SK-N-SH treated with all-trans-retinoic acid at 6 μM for 48 hours (cell line): ENCODE results near the gene CSNK2A2.
A peak's percentile ranks its signal among the peaks of the same experiment; 100 is the strongest.

Experiments
- ATAC-seq: fragments of 200-7000 bp; cut with Tn5 transposase; 3 replicates; pipeline ENCODE4 v1.9.1; 2020; ENCODE audit warnings: mild to moderate bottlenecking, moderate library complexity
- ARNTL ChIP-seq: fragments of 450-650 bp; formaldehyde crosslinking; IDR thresholded peaks from 2 replicates; pipeline ENCODE4 v1.5.0; 2020; ENCODE audit warnings: low read depth, mild to moderate bottlenecking, moderate library complexity, borderline replicate concordance
- BACH2 ChIP-seq: fragments of 250-450 bp; sonication (Bioruptor Pico); IDR thresholded peaks from 2 replicates; pipeline ENCODE4 v1.9.0; 2021; ENCODE audit warnings: mild to moderate bottlenecking, borderline replicate concordance
- CSDC2 ChIP-seq: fragments of 250-450 bp; sonication (Bioruptor Pico); IDR thresholded peaks from 2 replicates; pipeline ENCODE4 v1.5.0; 2020; ENCODE audit warnings: mild to moderate bottlenecking, moderate library complexity
- ESRRG ChIP-seq: fragments of 250-450 bp; sonication (Bioruptor Pico); IDR thresholded peaks from 2 replicates; pipeline ENCODE4 v1.6.1; 2021; ENCODE audit warnings: mild to moderate bottlenecking
- GLIS3 ChIP-seq: fragments of 250-450 bp; sonication (Bioruptor Pico); IDR thresholded peaks from 2 replicates; pipeline ENCODE4 v1.5.0; 2020; ENCODE audit warnings: mild to moderate bottlenecking, moderate library complexity
- OSR1 ChIP-seq: fragments of 250-450 bp; sonication (Bioruptor Pico); IDR thresholded peaks from 2 replicates; pipeline ENCODE4 v1.8.0; 2022; ENCODE audit warnings: moderate library complexity, mild to moderate bottlenecking, inconsistent platforms
- RARB ChIP-seq: fragments of 250-450 bp; sonication (Bioruptor Pico); IDR thresholded peaks from 2 replicates; pipeline ENCODE4 v1.8.0; 2021; ENCODE audit warnings: mild to moderate bottlenecking, moderate library complexity
- SNAI2 ChIP-seq: fragments of 250-450 bp; sonication (Bioruptor Pico); IDR thresholded peaks from 2 replicates; pipeline ENCODE4 v1.5.0; 2020; ENCODE audit warnings: mild to moderate bottlenecking, moderate library complexity
- TCF4 ChIP-seq: fragments of 250-450 bp; sonication (Bioruptor Pico); IDR thresholded peaks from 2 replicates; pipeline ENCODE4 v1.8.0; 2021; ENCODE audit warnings: mild to moderate bottlenecking, moderate library complexity, borderline replicate concordance
- TOX ChIP-seq: fragments of 250-450 bp; sonication (Bioruptor Pico); IDR thresholded peaks from 2 replicates; pipeline ENCODE4 v1.8.0; 2021; ENCODE audit warnings: mild to moderate bottlenecking, moderate library complexity, borderline replicate concordance
- ZC3H10 ChIP-seq: fragments of 250-450 bp; sonication (Bioruptor Pico); IDR thresholded peaks from 2 replicates; pipeline ENCODE4 v1.5.1; 2021; ENCODE audit warnings: mild to moderate bottlenecking, moderate library complexity
- ZFP3 ChIP-seq: fragments of 250-450 bp; sonication (Bioruptor Pico); IDR thresholded peaks from 2 replicates; pipeline ENCODE4 v1.5.0; 2020; ENCODE audit warnings: mild to moderate bottlenecking, moderate library complexity
- ZFP30 ChIP-seq: fragments of 450-650 bp; formaldehyde crosslinking; IDR thresholded peaks from 2 replicates; pipeline ENCODE4 v1.5.0; 2022; ENCODE audit warnings: mild to moderate bottlenecking, moderate library complexity
- ZNF565 ChIP-seq: fragments of 450-650 bp; formaldehyde crosslinking; conservative IDR thresholded peaks from 2 replicates; pipeline ENCODE4 v1.5.0; 2020; ENCODE audit warnings: low read depth, mild to moderate bottlenecking, moderate library complexity
- ZNF70 ChIP-seq: fragments of 450-650 bp; formaldehyde crosslinking; IDR thresholded peaks from 2 replicates; pipeline ENCODE4 v1.5.0; 2020; ENCODE audit warnings: mild to moderate bottlenecking, moderate library complexity
- TF ChIP-seq, protein P1 (sequence below): fragments of 250-450 bp; sonication (Bioruptor Pico); IDR thresholded peaks from 2 replicates; pipeline ENCODE4 v1.5.1; 2020; ENCODE audit warnings: low read depth, mild to moderate bottlenecking, moderate library complexity
- TF ChIP-seq, protein P2 (sequence below): fragments of 250-450 bp; sonication (Bioruptor Pico); IDR thresholded peaks from 2 replicates; pipeline ENCODE4 v1.5.1; 2021; ENCODE audit warnings: mild to moderate bottlenecking, moderate library complexity
- TF ChIP-seq, protein P3 (sequence below): fragments of 250-450 bp; sonication (Bioruptor Pico); IDR thresholded peaks from 2 replicates; pipeline ENCODE4 v1.5.0; 2020; ENCODE audit warnings: mild to moderate bottlenecking, moderate library complexity
- TF ChIP-seq, protein P4 (sequence below): fragments of 250-450 bp; sonication (Bioruptor Pico); IDR thresholded peaks from 2 replicates; pipeline ENCODE4 v1.8.0; 2021; ENCODE audit warnings: low read depth, mild to moderate bottlenecking, moderate library complexity, borderline replicate concordance
- TF ChIP-seq, protein P5 (sequence below): fragments of 250-450 bp; sonication (Bioruptor Pico); IDR thresholded peaks from 2 replicates; pipeline ENCODE4 v1.8.0; 2020; ENCODE audit warnings: mild to moderate bottlenecking, moderate library complexity, borderline replicate concordance

The CSNK2A2 gene

DNA sequence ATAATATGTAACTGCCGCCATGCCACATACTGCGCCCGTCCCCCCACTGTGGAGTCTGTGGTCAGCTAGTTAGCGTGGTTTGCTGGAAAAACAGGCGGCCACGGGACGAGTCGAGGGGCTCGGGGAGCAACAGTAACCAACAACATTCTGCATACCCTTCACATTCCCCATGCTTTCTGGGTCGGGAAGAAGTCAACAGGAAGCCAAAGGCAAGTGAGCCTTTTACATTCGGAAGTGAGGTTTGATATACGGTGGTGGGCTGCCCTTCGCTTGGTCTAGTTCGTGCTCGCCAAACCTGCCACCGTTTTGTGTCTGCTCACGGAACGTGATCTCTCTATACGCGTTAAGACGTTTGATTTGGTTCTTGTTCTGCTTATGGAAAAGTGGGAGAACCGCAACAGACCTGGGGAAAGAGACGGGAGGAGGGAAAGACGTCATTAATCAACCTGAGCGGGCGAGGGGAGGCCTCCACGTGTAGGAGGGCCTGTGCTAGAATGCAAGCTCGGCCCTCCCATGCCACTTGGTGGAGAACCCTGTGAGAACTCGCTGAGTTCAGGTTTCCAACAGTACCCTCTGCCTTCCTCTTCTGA lies 39.9 kb downstream of the CSNK2A2 start:
- no peak for ATAC-seq
- no peak for TF ChIP-seq GLIS3 (CRISPR knock-in tag)
- TF ChIP-seq CSDC2 (CRISPR knock-in tag) = no peak
- TF ChIP-seq, protein P1, sequence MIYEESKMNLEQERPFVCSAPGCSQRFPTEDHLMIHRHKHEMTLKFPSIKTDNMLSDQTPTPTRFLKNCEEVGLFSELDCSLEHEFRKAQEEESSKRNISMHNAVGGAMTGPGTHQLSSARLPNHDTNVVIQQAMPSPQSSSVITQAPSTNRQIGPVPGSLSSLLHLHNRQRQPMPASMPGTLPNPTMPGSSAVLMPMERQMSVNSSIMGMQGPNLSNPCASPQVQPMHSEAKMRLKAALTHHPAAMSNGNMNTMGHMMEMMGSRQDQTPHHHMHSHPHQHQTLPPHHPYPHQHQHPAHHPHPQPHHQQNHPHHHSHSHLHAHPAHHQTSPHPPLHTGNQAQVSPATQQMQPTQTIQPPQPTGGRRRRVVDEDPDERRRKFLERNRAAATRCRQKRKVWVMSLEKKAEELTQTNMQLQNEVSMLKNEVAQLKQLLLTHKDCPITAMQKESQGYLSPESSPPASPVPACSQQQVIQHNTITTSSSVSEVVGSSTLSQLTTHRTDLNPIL = no peak
- no peak for TF ChIP-seq ZFP3
- no peak for TF ChIP-seq BACH2 (CRISPR knock-in tag)
- no peak for TF ChIP-seq ZNF70 (CRISPR knock-in tag)

DNA sequence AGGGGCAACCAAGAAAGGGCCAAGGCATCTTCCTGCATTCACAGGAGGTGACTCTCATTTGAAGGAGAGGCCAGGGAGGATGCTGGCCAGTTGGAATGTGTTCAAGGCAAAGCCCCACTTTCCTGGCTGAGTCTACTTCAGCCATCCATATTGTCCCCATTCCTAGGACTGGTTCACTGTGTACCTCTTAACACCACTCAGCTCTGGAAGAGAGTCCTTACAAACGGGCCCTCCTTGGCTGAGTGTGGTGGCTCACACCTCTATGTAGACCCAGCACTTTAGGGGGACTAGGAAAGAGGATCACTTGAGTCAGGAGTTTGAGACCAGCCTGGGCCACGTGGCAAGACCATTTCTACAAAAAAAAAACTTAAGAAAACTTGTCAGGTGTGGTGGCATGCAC lies 40.7 kb downstream of the CSNK2A2 start:
- 0 out of 3 replicates have a peak, but pooled peaks have one; percentile 19 for ATAC-seq
- TF ChIP-seq, protein P2, sequence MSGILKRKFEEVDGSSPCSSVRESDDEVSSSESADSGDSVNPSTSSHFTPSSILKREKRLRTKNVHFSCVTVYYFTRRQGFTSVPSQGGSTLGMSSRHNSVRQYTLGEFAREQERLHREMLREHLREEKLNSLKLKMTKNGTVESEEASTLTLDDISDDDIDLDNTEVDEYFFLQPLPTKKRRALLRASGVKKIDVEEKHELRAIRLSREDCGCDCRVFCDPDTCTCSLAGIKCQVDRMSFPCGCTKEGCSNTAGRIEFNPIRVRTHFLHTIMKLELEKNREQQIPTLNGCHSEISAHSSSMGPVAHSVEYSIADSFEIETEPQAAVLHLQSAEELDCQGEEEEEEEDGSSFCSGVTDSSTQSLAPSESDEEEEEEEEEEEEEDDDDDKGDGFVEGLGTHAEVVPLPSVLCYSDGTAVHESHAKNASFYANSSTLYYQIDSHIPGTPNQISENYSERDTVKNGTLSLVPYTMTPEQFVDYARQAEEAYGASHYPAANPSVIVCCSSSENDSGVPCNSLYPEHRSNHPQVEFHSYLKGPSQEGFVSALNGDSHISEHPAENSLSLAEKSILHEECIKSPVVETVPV (CRISPR knock-in tag) = no peak
- TF ChIP-seq ZNF70 (CRISPR knock-in tag) = no peak

DNA sequence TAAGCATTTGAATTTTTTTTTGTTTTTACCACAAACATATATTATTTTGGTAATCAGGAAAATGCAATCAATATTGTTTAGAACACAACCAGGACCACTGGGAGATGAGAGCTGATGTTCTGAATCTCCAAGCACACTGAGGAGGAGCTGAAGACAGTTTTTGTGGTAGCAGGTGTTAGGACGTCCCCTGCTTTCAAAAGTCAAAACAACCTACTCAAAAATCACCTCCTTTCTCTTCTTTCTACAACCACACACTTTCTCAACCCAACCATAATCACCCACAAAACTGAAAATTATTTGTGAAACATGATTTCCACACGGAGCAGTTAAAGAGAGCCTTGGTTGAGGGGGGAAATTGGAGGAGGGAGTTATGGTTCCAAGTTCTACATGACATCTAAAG lies 42.1 kb downstream of the CSNK2A2 start:
- TF ChIP-seq BACH2 (CRISPR knock-in tag) = no peak
- TF ChIP-seq OSR1 = no peak
- no peak for TF ChIP-seq TCF4 (CRISPR knock-in tag)
- TF ChIP-seq RARB = no peak
- no peak for TF ChIP-seq ZNF565 (CRISPR knock-in tag)
- TF ChIP-seq, protein P2 (CRISPR knock-in tag) = no peak
- TF ChIP-seq CSDC2 (CRISPR knock-in tag) = no peak
- TF ChIP-seq GLIS3 (CRISPR knock-in tag) = no peak
- TF ChIP-seq, protein P3, sequence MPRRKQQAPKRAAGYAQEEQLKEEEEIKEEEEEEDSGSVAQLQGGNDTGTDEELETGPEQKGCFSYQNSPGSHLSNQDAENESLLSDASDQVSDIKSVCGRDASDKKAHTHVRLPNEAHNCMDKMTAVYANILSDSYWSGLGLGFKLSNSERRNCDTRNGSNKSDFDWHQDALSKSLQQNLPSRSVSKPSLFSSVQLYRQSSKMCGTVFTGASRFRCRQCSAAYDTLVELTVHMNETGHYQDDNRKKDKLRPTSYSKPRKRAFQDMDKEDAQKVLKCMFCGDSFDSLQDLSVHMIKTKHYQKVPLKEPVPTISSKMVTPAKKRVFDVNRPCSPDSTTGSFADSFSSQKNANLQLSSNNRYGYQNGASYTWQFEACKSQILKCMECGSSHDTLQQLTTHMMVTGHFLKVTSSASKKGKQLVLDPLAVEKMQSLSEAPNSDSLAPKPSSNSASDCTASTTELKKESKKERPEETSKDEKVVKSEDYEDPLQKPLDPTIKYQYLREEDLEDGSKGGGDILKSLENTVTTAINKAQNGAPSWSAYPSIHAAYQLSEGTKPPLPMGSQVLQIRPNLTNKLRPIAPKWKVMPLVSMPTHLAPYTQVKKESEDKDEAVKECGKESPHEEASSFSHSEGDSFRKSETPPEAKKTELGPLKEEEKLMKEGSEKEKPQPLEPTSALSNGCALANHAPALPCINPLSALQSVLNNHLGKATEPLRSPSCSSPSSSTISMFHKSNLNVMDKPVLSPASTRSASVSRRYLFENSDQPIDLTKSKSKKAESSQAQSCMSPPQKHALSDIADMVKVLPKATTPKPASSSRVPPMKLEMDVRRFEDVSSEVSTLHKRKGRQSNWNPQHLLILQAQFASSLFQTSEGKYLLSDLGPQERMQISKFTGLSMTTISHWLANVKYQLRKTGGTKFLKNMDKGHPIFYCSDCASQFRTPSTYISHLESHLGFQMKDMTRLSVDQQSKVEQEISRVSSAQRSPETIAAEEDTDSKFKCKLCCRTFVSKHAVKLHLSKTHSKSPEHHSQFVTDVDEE = no peak
- no peak for ATAC-seq

DNA sequence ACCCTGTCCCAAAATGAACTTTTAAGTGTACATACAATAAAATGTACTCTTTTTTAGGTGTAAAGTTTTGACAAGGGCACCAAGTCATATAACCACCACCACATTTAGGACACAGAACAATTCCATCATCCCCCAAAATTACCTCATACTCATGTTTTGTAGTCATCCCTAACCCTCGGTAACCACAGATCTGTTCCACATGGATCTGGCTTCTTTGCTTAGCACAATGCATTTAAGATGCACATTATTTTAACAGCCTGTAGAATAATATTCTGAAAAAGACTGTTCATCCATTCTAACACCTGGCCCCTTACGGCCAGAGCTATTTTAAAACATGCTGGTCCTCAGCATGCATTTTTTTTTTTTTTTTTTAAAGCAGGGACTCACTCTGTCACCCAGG lies 43.6 kb downstream of the CSNK2A2 start:
- ATAC-seq = no peak
- TF ChIP-seq, protein P4, sequence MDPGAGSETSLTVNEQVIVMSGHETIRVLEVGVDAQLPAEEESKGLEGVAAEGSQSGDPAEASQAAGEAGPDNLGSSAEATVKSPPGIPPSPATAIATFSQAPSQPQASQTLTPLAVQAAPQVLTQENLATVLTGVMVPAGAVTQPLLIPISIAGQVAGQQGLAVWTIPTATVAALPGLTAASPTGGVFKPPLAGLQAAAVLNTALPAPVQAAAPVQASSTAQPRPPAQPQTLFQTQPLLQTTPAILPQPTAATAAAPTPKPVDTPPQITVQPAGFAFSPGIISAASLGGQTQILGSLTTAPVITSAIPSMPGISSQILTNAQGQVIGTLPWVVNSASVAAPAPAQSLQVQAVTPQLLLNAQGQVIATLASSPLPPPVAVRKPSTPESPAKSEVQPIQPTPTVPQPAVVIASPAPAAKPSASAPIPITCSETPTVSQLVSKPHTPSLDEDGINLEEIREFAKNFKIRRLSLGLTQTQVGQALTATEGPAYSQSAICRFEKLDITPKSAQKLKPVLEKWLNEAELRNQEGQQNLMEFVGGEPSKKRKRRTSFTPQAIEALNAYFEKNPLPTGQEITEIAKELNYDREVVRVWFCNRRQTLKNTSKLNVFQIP (CRISPR knock-in tag) = no peak
- TF ChIP-seq OSR1 = no peak
- no peak for TF ChIP-seq ZC3H10 (CRISPR knock-in tag)
- no peak for TF ChIP-seq ZFP30 (CRISPR knock-in tag)
- TF ChIP-seq BACH2 (CRISPR knock-in tag) = no peak
- TF ChIP-seq SNAI2 = no peak
- TF ChIP-seq GLIS3 (CRISPR knock-in tag) = no peak
- TF ChIP-seq, protein P5, sequence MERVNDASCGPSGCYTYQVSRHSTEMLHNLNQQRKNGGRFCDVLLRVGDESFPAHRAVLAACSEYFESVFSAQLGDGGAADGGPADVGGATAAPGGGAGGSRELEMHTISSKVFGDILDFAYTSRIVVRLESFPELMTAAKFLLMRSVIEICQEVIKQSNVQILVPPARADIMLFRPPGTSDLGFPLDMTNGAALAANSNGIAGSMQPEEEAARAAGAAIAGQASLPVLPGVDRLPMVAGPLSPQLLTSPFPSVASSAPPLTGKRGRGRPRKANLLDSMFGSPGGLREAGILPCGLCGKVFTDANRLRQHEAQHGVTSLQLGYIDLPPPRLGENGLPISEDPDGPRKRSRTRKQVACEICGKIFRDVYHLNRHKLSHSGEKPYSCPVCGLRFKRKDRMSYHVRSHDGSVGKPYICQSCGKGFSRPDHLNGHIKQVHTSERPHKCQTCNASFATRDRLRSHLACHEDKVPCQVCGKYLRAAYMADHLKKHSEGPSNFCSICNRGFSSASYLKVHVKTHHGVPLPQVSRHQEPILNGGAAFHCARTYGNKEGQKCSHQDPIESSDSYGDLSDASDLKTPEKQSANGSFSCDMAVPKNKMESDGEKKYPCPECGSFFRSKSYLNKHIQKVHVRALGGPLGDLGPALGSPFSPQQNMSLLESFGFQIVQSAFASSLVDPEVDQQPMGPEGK = no peak
- no peak for TF ChIP-seq RARB
- TF ChIP-seq ZNF70 (CRISPR knock-in tag) = no peak
- TF ChIP-seq ESRRG = no peak
- TF ChIP-seq CSDC2 (CRISPR knock-in tag) = no peak
- TF ChIP-seq TOX (CRISPR knock-in tag) = no peak
- TF ChIP-seq, protein P2 (CRISPR knock-in tag) = no peak
- TF ChIP-seq, protein P1 = no peak
- no peak for TF ChIP-seq ARNTL
